NCI-H524 (cell line): ENCODE measurements around the gene GNAL.

Experiments used
- DNase-seq, 2 experiments: peaks; one replicate each; lab custom pipeline; 2025; lab: John Stamatoyannopoulos, UW

GNAL gene

DNA sequence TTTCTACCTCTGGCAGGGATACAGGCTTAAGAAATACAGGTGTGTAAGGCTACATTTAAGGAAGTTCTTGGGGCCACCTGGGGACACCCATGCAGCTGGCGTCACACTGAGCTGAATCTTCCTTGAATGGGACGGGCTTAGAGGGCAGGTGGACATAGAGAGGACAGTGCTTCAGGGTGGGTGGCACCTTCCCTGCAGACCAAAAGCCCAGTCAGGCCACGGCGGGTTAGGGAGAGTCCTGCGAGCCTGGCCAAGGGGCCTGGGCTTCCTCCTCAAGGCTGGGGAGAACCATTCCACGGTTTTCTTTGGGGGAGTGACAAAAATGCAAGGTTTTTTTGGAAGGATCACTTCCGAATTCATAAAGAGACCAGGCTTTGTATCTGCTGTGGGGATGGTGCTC, 73.4 kb downstream of the GNAL start:
- no peak for DNase-seq

DNA sequence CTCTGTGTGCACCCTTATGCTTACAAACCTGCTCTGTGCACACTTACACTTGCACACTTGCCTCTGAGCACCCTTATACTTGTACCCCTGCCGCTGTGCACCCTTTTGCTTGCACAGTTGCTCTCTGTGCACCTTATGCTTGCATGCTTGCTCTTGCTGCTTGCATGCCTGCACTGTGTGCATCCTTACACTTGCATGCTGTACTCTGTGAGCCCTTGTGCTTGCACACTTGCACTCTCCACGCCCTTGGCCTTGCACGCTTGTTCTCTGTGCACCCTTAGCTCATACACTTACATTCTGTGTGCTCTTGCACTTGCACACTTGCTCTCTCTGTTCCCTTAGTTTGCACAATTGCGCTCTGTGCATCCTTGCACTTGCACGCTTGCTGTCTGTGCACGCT, 78.3 kb downstream of the GNAL start:
- DNase-seq: no peak

DNA sequence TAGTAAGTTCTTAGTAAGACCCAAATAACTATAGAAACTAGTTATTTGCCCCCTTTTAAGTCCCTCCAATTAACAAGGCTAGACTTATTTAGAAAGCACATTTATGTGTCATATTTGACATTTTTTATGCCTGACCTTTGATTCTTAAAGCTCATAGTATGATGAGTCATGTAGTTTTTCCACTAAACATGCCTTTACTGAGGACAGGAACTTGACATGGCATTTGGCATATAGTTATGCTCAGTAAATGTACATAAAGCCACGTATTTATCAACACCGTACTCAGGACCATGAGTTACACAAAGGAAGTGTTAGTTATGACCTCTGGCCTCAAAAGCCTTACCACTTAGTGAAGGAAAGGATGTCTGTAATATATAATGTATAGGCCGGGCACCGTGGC, 78.9 kb downstream of the GNAL start:
- DNase-seq: no peak

DNA sequence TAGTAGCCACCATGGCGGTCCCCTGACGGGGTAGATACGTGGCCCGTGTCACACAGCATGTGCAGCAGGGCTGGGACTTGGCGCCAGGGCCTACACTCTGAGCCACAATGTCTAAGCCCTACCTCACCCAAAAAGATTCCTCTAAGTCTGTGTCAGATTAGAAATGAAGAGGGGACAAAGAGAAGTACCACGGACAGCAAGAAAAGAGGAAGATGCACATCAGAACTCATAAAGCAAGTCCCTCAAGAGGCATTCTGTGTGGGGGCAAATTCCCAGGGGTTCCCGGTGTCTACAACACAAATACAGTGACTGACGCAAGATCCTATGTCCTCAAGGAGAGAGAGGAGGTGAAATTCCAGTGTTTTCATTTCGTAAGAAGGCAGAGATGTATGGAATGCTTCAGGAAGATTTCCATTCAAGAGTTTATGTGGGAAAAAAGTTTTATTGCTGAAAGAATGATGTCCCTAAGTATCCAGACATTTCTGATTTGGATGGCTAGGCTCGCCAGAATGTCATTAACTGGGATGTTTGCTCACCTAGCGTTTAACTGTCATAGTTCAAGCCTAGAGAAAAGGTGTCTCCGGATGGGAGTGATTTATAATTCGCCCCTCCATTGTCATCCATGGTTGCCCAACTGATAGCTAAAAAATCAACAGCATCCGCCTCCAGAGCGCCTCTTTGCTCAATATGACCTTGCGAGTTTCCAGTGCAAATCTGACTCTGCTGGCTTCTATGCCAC, 86.5 kb downstream of the GNAL start:
- DNase-seq: no peak

DNA sequence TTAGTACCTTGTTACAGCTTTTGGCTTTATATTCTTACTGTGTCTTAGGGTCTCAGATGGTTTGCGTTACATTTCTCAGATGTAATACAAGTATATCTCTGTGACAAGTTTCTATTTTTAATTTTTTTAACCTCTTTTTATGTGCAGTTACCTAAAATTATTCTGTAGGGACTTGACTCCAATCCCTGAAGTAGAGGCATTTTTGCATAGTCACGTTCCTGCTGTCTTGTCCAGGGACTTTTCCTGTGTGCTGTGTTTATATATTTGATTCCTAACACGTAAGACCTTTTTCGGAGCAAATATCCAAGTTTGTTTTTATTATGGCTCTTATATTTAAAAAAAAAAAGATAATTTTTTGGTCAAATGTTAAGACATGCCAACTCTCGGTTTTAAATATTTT, 91.0 kb downstream of the GNAL start:
- no peak for DNase-seq

DNA sequence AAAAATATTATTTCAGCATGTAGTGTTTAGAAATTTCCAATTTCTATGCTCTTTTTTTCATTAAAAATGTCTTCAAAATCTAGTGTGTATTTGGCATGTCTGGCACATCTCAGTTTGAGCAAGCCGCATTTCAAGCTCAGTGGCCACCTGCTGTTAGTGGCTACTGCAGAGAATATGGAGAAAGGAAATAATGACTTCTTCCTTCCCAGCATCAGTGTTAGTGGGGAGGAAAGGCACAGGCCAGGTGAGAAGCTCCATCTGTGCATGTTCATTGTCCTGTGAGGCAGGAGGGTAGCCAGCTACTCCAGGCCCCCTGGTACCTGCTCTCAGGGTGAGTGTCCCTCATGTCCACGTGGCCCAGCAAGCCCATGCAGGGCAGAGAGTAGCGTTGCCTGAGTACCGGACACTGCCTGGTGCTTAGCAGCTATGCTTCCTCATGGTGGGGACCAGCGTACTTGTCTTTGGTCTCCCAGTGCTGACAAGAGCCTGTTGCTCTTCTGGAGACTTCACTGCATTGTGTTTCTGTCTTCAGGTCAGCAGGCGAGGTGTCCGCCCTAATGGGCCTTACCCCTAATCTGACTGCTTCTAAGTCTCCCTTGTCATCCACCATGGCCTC, 94.8 kb downstream of the GNAL start:
- no peak for DNase-seq

DNA sequence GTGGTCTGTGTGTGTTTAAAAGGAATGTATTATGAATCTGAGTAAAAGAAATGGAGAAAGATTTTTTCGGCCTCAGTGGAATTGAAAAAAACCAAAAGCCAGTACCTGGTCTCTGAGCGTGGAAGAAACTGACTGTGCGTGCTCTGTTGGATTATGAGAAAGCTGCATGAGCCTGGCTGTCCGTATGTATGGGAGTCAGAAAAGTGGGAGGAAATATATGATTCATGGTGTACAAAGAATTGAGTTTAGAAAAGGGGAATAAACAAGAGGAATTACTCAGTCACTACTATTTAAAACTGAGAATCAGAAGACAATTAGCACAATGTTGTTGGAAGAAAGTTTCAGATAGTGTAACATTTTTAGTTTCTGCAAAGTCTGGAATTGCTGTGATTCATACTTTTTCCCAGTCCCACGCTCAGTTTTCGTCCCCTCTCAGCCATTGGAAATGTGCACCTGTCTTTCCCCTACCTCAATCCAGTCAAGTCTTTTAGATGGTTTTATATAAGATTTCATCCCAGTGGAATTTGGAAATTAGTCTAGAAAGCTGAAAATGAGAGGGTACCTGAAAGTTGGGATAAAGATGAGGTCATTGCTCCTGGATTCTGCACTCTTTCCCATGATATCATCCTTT, 95.7 kb downstream of the GNAL start:
- no peak for DNase-seq

DNA sequence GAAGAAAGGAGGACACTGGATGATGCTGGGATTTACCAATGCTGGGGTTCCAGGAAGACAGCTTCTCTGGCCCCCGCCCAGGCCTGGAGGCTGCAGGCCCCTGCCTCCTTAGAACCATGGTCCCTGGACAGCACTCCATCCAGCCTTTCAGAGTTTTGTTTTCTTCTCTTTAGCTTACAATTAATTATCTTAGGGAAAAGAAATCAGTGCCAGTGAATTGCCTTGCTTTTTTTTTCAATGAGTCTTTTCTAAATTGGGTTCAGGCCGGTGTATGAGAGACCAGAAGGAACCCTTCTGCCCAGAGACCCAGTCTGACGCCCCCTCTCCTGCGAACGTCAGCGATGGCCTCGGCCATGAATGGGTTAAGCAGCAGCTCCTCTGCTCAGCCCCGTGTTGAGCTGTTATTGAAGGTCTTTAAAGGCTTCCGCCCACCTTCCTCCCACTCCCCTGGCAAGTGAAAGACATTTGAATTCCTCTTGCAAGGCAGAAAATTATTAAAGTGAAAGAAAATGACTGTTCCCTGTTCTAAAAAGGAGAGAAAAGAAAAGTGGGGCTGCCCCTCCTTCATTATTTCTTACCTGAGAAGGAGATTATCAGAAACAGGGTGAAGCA, 96.5 kb downstream of the GNAL start:
- DNase-seq: no peak

DNA sequence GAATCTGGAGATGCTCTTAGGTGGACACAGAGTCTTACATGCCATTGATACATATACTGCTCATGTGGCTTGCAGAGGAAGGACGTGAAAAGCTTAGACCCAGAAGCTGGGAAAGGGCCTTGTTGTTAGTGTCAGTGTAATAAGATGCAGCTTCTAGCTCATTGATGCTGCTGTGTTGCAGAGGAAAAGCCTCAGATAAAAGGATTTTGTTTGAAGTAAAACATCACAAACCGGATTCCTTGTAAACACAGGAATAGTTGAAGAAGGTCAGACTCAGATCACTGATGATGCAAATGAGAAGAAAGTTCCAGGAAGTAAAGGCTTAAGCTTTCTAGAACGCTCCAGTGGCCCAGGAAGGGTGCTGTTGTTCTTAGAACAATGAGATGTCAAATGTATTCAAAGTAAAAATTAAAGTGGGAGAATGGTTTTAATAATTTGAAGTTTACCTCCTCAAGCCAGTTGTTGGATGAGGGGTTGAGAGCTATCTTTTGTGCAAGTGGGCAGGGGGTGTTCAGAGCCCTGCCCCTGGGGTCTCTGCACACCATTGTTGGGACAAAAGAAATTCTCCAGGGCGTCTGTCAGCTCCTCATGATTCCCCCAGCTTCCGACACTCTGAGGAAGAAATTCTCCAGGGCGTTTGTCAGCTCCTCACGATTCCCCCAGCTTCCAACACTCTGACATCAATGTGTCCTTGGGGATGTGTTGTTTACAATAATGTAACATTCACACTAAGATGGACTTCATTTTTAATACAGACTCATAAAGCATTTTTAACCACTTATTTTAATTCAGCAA, 100.8 kb downstream of the GNAL start:
- DNase-seq: no peak

DNA sequence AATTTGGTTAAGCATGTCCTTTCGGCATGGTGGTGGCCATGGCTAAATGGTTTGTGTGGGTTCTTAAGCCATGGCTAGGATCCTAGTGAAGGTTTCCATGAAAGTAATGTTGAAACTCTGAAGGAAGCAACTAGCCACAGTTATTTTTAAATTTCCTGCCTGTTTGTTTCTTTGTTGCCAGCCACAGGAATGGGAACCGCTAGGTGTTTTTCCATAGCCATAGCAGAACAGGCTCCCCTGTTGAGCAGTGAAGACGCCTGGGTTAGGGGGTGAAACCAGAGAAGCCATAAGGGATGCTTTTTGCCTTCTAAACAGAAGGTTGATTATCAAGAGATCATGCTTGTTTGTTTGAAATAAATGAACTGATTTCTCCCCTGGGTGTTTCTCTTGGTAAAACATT, 102.1 kb downstream of the GNAL start:
- no peak for DNase-seq

DNA sequence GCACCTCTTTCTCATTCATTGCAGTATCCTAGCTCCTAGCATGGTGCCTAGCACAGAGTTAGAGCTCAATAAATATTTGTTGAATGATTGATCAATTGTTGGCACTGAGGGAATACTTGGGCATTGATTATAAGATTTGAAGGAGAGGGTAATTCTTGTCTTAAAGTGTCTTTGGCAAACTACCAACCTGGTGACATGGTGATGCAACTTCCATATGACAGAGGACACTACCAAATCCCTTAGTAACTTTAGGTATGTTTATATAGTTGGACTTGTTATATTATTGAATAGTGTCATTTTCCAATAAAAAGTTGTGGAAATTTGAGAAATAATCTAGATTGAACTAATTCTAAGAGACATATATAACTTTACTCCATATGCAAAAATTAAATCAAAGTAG, 103.6 kb downstream of the GNAL start:
- no peak for DNase-seq

DNA sequence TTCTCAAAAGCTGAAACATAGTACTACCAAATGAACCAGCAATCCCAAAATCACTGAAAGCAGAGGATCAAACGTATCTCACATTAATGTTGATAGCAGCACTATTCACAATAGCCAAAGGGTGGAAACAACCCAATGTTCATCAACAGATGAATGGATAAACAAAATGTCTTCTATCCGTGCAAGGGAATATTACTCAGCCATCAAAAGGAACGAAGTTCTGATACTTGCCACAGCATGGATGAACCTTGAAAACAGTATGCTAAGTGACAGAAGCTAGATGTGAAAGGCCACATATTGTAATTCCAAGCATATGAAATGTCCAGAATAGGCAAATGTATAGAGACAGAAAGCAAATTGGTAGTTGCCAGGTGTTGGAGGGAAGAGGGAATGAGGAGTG, 105.1 kb downstream of the GNAL start:
- no peak for DNase-seq

DNA sequence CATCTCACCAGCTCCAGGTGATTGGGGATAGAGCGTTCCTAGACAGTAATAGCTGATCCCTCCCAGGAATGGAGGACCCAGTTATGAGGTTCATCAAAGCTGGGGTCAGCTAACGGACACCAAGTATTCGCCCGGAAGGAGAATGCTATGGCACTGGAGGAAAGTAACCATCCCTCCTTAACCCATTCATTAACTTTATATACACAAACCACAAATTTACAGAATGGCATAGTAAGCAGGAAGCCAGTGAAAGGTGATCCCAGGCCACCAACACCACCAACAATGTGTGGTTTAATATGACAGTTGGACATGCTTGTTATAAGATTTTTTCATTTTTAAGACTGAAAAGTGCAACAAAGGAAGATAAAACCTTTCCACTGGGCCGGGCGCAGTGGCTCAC, 106.9 kb downstream of the GNAL start:
- no peak for DNase-seq

DNA sequence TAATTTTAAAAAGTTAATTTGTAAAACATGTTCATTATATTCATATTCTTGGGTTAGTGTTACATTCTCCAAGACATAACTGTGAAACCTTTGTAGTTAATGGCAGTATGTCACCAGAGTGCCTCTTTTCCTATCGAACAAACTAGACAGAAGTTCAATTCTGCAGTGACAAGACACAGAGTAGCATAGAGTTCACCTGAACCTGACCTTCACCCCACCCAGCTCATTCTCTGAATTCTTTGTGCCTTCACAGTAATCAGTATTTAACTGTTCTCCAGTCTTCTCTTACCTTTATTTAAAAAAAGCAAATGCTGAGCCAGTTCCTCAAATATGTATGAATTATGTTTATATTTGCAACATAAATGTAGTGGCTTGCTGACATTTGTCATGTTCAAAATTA, 109.2 kb downstream of the GNAL start:
- no peak for DNase-seq

DNA sequence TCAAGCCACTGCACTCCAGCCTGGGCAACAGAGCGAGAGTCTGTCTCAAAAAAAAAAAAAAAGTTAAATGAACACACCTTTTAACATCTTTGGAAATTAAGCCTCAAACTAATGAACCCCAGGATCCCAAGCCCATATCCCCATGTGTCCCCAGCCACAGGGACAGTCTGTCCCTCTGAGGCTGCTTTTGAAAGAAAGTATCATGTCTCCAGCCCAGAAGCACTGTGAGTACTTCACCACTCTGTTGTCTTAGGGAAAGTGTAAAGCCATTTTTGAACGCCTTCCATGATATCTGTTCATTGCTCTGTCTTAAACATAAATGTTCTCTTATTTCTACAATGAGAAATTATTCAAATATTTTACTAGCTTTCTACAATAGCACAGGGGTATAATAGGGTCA, 110.0 kb downstream of the GNAL start:
- DNase-seq: no peak

DNA sequence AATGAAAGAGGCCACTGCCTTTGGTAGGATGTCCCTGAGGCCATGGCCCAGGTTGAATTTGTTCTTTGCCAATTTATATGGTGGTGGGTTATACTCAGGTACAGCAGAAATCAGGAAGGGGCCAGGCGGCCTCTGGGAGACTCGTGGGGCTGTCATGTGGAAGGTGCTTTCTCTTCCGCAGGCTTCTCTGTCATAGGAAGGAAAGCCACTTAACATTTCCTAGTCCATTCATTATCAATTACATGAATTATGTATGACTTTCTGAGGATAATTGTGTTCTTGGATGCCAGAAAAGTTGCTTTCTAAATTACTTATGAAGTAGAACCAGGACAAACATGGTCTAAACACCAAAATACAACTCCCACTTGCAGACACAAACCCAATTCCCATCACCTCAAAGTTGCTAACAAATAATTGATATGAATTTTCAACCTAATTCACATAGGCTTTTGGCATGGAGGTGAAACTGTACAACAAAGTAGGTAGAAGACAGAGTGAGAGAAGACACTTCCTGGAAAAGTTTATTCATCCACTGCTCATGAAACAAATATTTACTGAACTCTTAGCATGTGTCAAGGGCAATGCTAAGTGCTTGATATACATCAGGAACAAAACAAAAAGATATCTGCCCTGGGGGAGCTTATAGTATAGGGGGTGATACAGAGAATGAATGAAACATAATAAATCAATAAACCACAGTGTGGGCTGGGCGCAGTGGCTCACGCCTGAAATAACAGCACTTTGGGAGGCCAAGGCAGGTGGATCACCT, 111.7 kb downstream of the GNAL start:
- DNase-seq: no peak

DNA sequence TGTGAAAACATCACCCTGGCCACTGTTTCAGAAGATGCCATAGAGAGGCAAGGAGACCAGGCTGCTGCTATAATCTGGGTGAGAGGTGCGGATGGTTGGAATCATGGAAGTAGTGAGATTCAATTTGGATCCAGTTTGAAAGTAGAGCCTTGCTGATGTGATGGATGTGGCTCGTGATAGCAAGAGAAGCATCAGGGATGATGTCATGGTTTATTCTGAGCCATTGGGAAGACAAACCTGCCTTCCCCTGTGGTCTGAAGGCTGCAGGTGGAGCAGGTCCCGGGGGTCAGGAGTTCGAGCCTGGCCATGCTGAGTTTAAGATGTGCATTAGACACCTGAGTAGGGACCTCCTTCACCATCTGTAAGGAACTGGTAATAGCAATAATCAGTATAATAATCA, 112.5 kb downstream of the GNAL start:
- no peak for DNase-seq

DNA sequence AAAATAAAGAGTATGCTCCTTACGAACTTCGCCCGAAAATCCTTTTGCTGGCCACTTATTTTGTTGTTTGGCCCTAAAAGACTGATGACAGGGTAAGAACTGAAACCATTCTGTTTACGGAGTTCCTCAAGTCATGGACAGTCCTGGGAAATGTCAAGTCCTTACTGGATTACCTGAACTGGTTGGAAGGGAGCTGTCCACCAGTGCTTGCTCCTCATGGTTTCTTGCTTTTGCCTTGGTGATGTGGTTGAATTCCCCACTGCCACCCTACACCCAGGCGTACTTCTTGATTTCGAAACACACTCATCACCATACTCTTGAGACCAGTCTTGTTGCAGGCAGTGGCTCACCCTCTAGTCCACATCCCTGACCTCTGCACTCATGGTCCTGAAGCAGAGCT, 113.1 kb downstream of the GNAL start:
- no peak for DNase-seq

DNA sequence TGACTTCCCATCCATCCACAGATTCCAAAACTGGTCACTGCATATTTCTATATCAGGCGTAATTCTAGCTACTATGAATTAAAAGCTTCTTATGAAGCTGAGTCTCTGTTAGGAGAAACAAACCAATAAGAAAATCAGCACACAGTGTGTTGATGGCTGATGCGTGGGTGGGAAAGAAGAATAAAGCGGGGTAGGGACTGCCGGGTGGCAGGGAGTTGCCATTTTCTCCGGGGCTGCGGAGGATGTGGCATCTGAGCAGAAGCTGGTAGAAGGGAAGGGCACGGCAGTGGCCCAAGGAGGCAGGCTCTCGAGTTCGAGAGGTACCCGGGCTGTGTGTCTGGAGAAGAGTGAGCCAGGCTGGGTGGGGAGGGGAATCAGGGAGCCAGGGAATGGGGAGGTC, 113.5 kb downstream of the GNAL start:
- DNase-seq: no peak

DNA sequence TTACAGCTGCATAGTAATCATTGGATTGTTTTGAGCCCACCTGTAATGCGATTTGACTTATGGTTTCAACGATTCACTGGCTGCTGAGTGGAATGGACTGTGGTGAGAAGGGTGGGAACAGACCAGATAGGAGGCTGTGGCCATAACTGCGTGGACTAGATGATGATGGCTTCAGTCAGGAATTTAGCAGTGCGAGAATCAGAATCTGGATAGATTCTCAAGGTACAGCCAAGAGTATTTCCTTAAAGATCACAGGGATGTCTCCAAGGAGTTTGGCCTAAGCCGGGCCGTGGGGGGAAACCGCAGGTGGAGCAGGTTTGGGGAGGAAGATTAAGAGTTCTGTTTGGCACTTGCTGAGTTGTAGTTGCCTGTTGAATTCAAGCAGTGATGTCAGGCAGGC, 118.2 kb downstream of the GNAL start:
- DNase-seq: no peak

DNA sequence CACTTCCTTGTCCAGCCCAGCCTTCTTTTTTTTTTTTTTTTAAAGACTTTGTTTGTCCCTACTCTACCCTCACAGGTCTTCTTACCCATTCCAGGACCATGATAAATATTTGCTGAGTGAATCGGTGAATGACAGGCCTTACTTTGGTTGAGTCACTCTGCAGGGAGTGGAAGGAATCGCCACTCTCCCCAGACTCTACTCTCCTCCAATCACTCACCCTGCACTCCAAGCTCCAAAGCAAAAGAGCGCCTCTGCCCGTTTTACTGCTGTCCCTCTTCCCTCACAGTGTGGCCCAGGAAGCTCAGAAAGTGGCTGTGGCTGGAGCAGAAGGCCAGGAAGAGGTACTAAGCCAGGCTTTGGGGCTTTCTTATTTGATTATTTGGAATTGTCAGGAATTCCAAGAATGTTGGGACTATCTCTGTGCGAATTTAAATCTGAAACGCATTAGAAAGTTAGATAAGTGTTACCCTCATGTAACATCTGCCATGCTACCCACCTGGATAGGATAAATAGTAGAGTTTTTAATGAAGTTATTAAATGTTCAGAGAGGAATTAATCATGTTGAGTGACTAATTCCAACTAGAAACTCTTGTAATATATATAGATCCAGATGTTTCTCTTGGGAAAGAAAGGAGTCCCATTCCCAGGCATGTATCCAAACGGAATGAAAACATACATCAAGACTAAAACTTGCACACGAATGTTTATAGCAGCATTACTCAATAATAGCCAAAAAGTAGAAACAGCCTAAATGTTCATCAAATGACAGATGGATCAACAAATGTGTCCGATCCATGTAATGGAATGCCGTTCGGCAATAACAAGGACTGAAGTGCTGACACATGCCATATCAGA, 119.2 kb downstream of the GNAL start:
- DNase-seq: no peak
